Lung (tissue), 12 donors: ENCODE measurements around the gene APOBEC3F. TPM values are rescaled to one million over a fixed set of nuclear protein-coding genes. Genes with fewer than 3 reads are reported as not detected.

Source experiments
- ATAC-seq: fragments of 200-7000 bp; cut with Tn5 transposase; one replicate; pipeline ENCODE4 v1.9.1; 2020; ENCODE audit warnings: moderate number of reproducible peaks; ENCODE audit not compliant: insufficient read depth, low FRiP score
- DNase-seq, 3 donors: peaks; one replicate each; pipeline ENCODE4 v3.0.0-alpha.2; 2013 to 2017
- H3K27ac ChIP-seq, 2 donors: one replicate each; pipeline ENCODE4 v1.5.1; 2013; ENCODE audit warnings: mild to moderate bottlenecking in 2 of 2, moderate library complexity in 2 of 2, control low read depth in 1 of 2, inconsistent platforms in 1 of 2, low read depth in 1 of 2, low read length in 1 of 2
- H3K27me3 ChIP-seq, 3 donors: one replicate each; pipeline ENCODE4 v1.5.1; 2013; ENCODE audit warnings: low read length in 2 of 3; ENCODE audit not compliant: control insufficient read depth in 3 of 3, insufficient read depth in 3 of 3
- H3K36me3 ChIP-seq, 4 donors: one replicate each; pipeline ENCODE4 v1.5.1; 2013; ENCODE audit warnings: low read length in 4 of 4, mild to moderate bottlenecking in 1 of 4, moderate library complexity in 1 of 4; ENCODE audit not compliant: control insufficient read depth in 4 of 4, insufficient read depth in 4 of 4
- H3K4me1 ChIP-seq, 5 donors: one replicate each; pipeline ENCODE4 v1.5.1; 2013; ENCODE audit warnings: low read length in 5 of 5, mild to moderate bottlenecking in 2 of 5, moderate library complexity in 1 of 5; ENCODE audit not compliant: control insufficient read depth in 5 of 5, insufficient read depth in 5 of 5
- H3K4me3 ChIP-seq: one replicate; pipeline ENCODE4 v1.5.1; 2013; ENCODE audit warnings: mild to moderate bottlenecking, control low read depth, moderate library complexity
- H3K9ac ChIP-seq, 2 donors: one replicate each; pipeline ENCODE4 v1.5.1; 2013; ENCODE audit warnings: low read length in 2 of 2, control low read depth in 1 of 2; ENCODE audit not compliant: insufficient read depth in 1 of 2
- H3K9me3 ChIP-seq, 4 donors: one replicate each; pipeline ENCODE4 v1.5.1; 2013; ENCODE audit warnings: low read length in 3 of 4, mild to moderate bottlenecking in 1 of 4, moderate library complexity in 1 of 4; ENCODE audit not compliant: control insufficient read depth in 4 of 4, insufficient read depth in 3 of 4
- CTCF ChIP-seq: IDR thresholded peaks from 2 replicates; pipeline ENCODE4 v1.5.1; 2012; ENCODE audit warnings: mild to moderate bottlenecking; ENCODE audit errors: control extremely low read depth, extremely low read depth
- WGBS, 2 donors: extraction: QIAGEN DNeasy Blood & Tissue Kit; methylation state at CpG; one replicate each; pipeline ENCODE4 v1.1.7; 2013; 5-methylcytosine and 5-hydroxymethylcytosine counted together
- polyA plus RNA-seq, 2 donors: library from polyadenylated mRNA; stranded (reverse); fragments of 200-250 nt; gene quantifications; one replicate each; pipeline ENCODE4 v1.2.1, GENCODE V29; 2013
- total RNA-seq, 2 donors: library from RNA; depleted of rRNA in 1 of 2; stranded (reverse); fragments of >200 nt in 1 of 2; gene quantifications; one replicate each; pipeline ENCODE4 v1.2.1, GENCODE V29; 2014 to 2021
- donor health status: control.
- donor health status: control.
- donor health status: Bipolar disorder and iron deficiency.
- donor health status: healthy.
- donor health status: DM: yes; HTN: yes; CAD: no.

APOBEC3F gene
- total and polyA plus RNA-seq, 4 donors, result 3.6 to 12.1 (median 6.0) TPM

- H3K4me1 ChIP-seq, result peaks cover 0 to 3% (median 0%) of the 10 kb centered on the region in 5 donors
- 75 to 85% methylated on average over 6 of the region's 6 CpGs for WGBS, 2 donors
- no peak overlapping the region for H3K27ac ChIP-seq
- ATAC-seq, result no peak
- no peaks in the 10 kb centered on the region for H3K27me3 ChIP-seq
- no peak for TF ChIP-seq CTCF
- no peak overlapping the region for H3K9ac ChIP-seq
- H3K9me3 ChIP-seq, result no peaks in the 10 kb centered on the region
- H3K36me3 ChIP-seq, result no peaks in the 10 kb centered on the region
- no peak for DNase-seq
- H3K4me3 ChIP-seq, result no peak overlapping the region
Observed at GRCh38 chr22:39098026-39098425, 57.4 kb downstream of the APOBEC3F start.

DNA sequence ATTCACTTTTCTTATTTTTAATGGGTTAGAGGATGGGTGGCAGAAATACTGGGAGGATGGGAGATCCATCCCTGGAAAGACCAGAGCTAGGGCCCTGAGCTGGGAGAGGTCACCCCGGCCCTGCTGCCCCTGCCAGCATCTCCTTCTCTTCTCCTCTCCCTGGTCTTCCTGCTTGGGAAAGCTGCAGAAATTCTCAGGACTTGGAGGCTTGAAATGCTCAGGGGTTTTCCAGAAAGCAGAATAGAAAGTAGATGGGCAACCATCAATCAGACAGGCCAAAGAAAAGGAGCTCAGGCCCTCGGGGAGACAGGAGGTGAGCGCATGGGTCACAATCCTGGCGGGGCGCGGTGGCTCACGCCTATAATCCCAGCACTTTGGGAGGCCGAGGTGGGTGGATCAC is 57.9 kb downstream of the APOBEC3F start:
- no peaks in the 10 kb centered on the region for H3K9me3 ChIP-seq
- H3K36me3 ChIP-seq, result no peaks in the 10 kb centered on the region
- H3K4me3 ChIP-seq, result no peak overlapping the region
- H3K27ac ChIP-seq, result no peak overlapping the region
- WGBS, 2 donors, result 84 to 90% methylated on average over 8 of the region's 8 CpGs
- no peaks in the 10 kb centered on the region for H3K27me3 ChIP-seq
- H3K4me1 ChIP-seq, result peaks cover 0 to 3% (median 0%) of the 10 kb centered on the region in 5 donors
- ATAC-seq (no peak), DNase-seq (no peak)
- no peak for TF ChIP-seq CTCF
- H3K9ac ChIP-seq, result no peak overlapping the region

GRCh38 chr22:39101226-39101625 is 60.6 kb downstream of the APOBEC3F start:
- no peaks in the 10 kb centered on the region for H3K27me3 ChIP-seq
- no peak for ATAC-seq
- no peak overlapping the region for H3K4me3 ChIP-seq
- H3K36me3 ChIP-seq, result no peaks in the 10 kb centered on the region
- H3K9me3 ChIP-seq, result no peaks in the 10 kb centered on the region
- peaks cover 0 to 3% (median 0%) of the 10 kb centered on the region in 5 donors for H3K4me1 ChIP-seq
- TF ChIP-seq CTCF, result no peak
- no peak overlapping the region for H3K27ac ChIP-seq
- H3K9ac ChIP-seq, result no peak overlapping the region
- DNase-seq, result no peak
- 75 to 84% methylated on average over 10 to 12 of the region's 13 CpGs for WGBS, 2 donors

DNA sequence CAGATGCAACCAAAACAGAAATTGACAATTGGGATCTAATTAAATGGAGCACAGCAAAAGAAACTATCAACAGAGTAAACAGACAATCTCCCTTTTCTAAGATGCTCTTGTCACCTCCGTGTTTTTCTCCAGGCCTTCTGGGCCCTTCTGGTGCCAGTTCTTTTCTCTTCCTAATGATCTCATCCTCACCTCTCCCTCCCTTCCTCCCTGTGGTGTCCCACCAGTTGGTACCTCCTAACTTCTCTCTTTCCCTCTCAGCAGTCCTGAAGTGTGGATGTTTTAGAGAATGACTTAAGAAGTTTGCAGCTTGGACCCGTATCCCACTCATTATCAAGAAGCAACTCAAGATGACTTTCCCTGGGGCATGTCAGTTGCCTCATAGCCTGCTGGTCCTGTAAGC is 62.8 kb downstream of the APOBEC3F start:
- 74 to 89% methylated on average over 2 of the region's 2 CpGs for WGBS, 2 donors
- Histone ChIP-seq H3K36me3 (no peaks in the 10 kb centered on the region), H3K4me3 (no peak overlapping the region), H3K4me1 (no peaks in the 10 kb centered on the region), H3K27ac (no peak overlapping the region), H3K27me3 (no peaks in the 10 kb centered on the region), H3K9me3 (no peaks in the 10 kb centered on the region), H3K9ac (no peak overlapping the region)
- no peak for DNase-seq
- ATAC-seq, result no peak
- TF ChIP-seq CTCF, result no peak
